ENCODE measurements around the gene EGR2. TPM values are rescaled to one million over a fixed set of nuclear protein-coding genes. Genes with fewer than 3 reads are reported as not detected.

The EGR2 gene
- total and polyA plus RNA-seq, 10 of the 15 experiments (the other 5 are each of a cell fraction or from before 2014, with no cell fraction given), result 8.3 to 56.5 (median 16.2) TPM

- Histone ChIP-seq H3K4me1 (ENCODE audit: control insufficient read depth, insufficient read depth, low read length) (no peaks in the 10 kb centered on the region), H3K4me2 (ENCODE audit: control insufficient read depth, insufficient read depth) (no peak overlapping the region), H3K79me2 (ENCODE audit: control insufficient read depth, insufficient read depth, low read length) (no peaks in the 10 kb centered on the region), H3K27me3 (replicated peaks in 1 of 2; ENCODE audit: control insufficient read depth in 2 of 2, insufficient read depth in 2 of 2, low read length in 1 of 2) (no peaks in the 10 kb centered on the region), H3K36me3 (ENCODE audit: control insufficient read depth in 2 of 2, insufficient read depth in 2 of 2, low read length in 1 of 2) (no peaks in the 10 kb centered on the region), H3K27ac (ENCODE audit: control insufficient read depth, insufficient read depth) (no peak overlapping the region), H3K9ac (ENCODE audit: control insufficient read depth, insufficient read depth, low read length) (no peak overlapping the region), H2AFZ (ENCODE audit: control insufficient read depth, low read depth, low read length) (no peak overlapping the region), H3K9me3 (replicated peaks; ENCODE audit: control insufficient read depth, insufficient read depth, low read length) (no peaks in the 10 kb centered on the region), H3K4me3 (no peak overlapping the region), H4K20me1 (ENCODE audit: control insufficient read depth, insufficient read depth) (no peaks in the 10 kb centered on the region)
- ATAC-seq (no peak), FAIRE-seq (no peak), DNase-seq (ENCODE audit: low read depth, low spot score) (no peak)
- ChIA-PET RAD21 (ENCODE audit: unreplicated experiment) (interaction anchor here (1.4 kb wide), 1 partner anchor 57 kb away, joined by 4 read pairs; no protein-coding TSS in a partner anchor), POLR2A (interaction anchor here (0.5 to 1.0 kb wide), 2 partner anchors 10 to 21 kb away, joined by 3 read pairs; no protein-coding TSS in a partner anchor), CTCF (interaction anchor here (1.1 kb wide), 1 partner anchor 234 kb away, joined by 3 read pairs; no protein-coding TSS in a partner anchor), SMC1A (ENCODE audit: uncharacterized antibody, unreplicated experiment) (interaction anchor here (0.9 kb wide), 1 partner anchor 13 kb away, joined by 3 read pairs; no protein-coding TSS in a partner anchor)
- TF ChIP-seq, protein P1, sequence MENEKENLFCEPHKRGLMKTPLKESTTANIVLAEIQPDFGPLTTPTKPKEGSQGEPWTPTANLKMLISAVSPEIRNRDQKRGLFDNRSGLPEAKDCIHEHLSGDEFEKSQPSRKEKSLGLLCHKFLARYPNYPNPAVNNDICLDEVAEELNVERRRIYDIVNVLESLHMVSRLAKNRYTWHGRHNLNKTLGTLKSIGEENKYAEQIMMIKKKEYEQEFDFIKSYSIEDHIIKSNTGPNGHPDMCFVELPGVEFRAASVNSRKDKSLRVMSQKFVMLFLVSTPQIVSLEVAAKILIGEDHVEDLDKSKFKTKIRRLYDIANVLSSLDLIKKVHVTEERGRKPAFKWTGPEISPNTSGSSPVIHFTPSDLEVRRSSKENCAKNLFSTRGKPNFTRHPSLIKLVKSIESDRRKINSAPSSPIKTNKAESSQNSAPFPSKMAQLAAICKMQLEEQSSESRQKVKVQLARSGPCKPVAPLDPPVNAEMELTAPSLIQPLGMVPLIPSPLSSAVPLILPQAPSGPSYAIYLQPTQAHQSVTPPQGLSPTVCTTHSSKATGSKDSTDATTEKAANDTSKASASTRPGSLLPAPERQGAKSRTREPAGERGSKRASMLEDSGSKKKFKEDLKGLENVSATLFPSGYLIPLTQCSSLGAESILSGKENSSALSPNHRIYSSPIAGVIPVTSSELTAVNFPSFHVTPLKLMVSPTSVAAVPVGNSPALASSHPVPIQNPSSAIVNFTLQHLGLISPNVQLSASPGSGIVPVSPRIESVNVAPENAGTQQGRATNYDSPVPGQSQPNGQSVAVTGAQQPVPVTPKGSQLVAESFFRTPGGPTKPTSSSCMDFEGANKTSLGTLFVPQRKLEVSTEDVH (IDR thresholded peaks at IDR 0.05; ENCODE audit: low read depth, partially characterized antibody), result no peak
- no peak for TF ChIP-seq CHD1 (IDR thresholded peaks at IDR 0.05; ENCODE audit: low read depth, low read length)
- TF ChIP-seq ZBTB40 (IDR thresholded peaks at IDR 0.05; ENCODE audit: borderline replicate concordance), result no peak
- TF ChIP-seq NRF1 (conservative IDR thresholded peaks at IDR 0.05; ENCODE audit: low read depth, low read length), result no peak
- TF ChIP-seq GABPA (IDR thresholded peaks at IDR 0.05; ENCODE audit: low read depth), result no peak
- TF ChIP-seq EP300 (IDR thresholded peaks at IDR 0.05; ENCODE audit: borderline replicate concordance in 1 of 2, control insufficient read depth in 1 of 2, low read depth in 2 of 2, low read length in 2 of 2), result no peak
- no peak for TF ChIP-seq SPI1 (IDR thresholded peaks at IDR 0.05; ENCODE audit: borderline replicate concordance, insufficient read depth, low read depth, low read length)
- no peak for TF ChIP-seq EGR1 (IDR thresholded peaks at IDR 0.05; ENCODE audit: borderline replicate concordance in 1 of 2, low read depth in 2 of 2, low read length in 2 of 2)
- no peak for TF ChIP-seq ELK1 (IDR thresholded peaks at IDR 0.05; ENCODE audit: low read depth, low read length)
- no TSS peak for BruUV-seq (replicated peaks)
- WGBS (ENCODE audit: insufficient coverage, insufficient replicate concordance, low lambda C conversion rate, missing lambda C conversion rate), result 73% methylated on average over 14 of the region's 14 CpGs
- intact Hi-C loops (cut with micrococcal nuclease; ENCODE audit: unreplicated experiment), result no loop called here
- in situ Hi-C loops (cut with MboI), result no loop called here
These were observed 26.1 kb downstream of the EGR2 start for GRCh38 chr10:62790019-62790555.

Data from GM12878 (cell line).